ENCODE data around the gene NPIPB2. TPM values are rescaled to one million over a fixed set of nuclear protein-coding genes. Genes with fewer than 3 reads are reported as not detected.

Gene NPIPB2
- total and polyA plus RNA-seq, 2 of the 13 experiments (the other 11 are each of a cell fraction or from before 2014, with no cell fraction given), result 1.8 to 4.1 TPM

DNA sequence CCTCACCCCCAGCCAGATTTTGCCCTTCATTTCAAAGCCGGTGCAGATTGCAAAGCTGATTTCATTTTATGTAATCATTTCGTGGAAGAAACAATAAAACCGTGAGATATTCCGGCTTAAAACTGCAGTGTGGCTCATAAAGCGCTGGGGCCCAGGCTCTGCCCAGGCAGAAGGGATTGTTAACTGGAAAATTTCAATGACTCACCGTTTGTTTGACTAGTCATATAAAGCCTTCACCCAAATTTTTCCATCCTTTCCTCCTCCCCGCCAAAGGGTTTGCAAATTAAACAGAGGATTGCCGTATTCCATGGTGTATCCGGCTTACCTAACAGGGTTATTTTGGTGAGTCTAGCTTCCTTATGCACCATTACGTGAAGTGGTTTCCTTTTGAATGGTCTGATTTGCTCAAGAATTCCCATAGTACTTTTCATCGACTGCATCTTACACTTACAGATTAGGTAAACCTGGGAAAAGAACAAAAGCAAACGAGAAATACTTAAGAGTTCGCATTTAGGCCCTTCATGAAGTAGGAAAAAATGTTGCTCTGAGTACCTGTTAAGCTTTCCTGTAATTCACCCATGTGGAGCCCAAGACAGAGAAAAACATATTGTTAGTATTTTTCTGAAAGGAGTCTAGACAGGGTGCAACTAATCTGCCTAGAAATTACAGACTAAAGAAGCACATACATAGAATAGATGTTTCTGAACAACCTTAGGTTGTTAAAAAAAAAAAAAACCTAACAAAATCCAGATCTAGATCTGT, 25.1 kb downstream of the NPIPB2 start (continued):
- TF ChIP-seq HCFC1 (IDR thresholded peaks at IDR 0.05; ENCODE audit: low read depth, low read length) (no peak), SMAD3 (CRISPR knock-in tag; IDR thresholded peaks at IDR 0.05) (no peak), ZNF773 (CRISPR knock-in tag; IDR thresholded peaks at IDR 0.05; ENCODE audit: borderline replicate concordance) (0 out of 2 replicates have a peak, but pooled peaks have one; percentile 45), GABPB1 (CRISPR knock-in tag; IDR thresholded peaks at IDR 0.05) (no peak), ZNF761 (CRISPR knock-in tag; conservative IDR thresholded peaks at IDR 0.05) (no peak), PAX8 (CRISPR knock-in tag; IDR thresholded peaks at IDR 0.05; ENCODE audit: borderline replicate concordance) (no peak), REPIN1 (CRISPR knock-in tag; IDR thresholded peaks at IDR 0.05; ENCODE audit: borderline replicate concordance, low read depth) (no peak), NRL (CRISPR knock-in tag; IDR thresholded peaks at IDR 0.05; ENCODE audit: borderline replicate concordance) (no peak), PRPF4 (IDR thresholded peaks at IDR 0.05; ENCODE audit: low read depth, low read length, poor library complexity, severe bottlenecking) (no peak), ZNF232 (CRISPR knock-in tag; IDR thresholded peaks at IDR 0.05; ENCODE audit: borderline replicate concordance) (no peak), ZNF550 (CRISPR knock-in tag; IDR thresholded peaks at IDR 0.05; ENCODE audit: borderline replicate concordance) (no peak), ZNF138 (CRISPR knock-in tag; IDR thresholded peaks at IDR 0.05; ENCODE audit: low read depth) (no peak), GTF3A (CRISPR knock-in tag; conservative IDR thresholded peaks at IDR 0.05) (no peak), GATAD2A (CRISPR knock-in tag; IDR thresholded peaks at IDR 0.05) (no peak), ZNF720 (CRISPR knock-in tag; IDR thresholded peaks at IDR 0.05) (no peak), TP53 (CRISPR knock-in tag; conservative IDR thresholded peaks at IDR 0.05) (peak; percentile 24), KDM4B (CRISPR knock-in tag; IDR thresholded peaks at IDR 0.05) (no peak), ZNF264 (CRISPR knock-in tag; IDR thresholded peaks at IDR 0.05) (peak; percentile 76; the same call in 1 of the 2 replicates)
- TF ChIP-seq, protein P1, sequence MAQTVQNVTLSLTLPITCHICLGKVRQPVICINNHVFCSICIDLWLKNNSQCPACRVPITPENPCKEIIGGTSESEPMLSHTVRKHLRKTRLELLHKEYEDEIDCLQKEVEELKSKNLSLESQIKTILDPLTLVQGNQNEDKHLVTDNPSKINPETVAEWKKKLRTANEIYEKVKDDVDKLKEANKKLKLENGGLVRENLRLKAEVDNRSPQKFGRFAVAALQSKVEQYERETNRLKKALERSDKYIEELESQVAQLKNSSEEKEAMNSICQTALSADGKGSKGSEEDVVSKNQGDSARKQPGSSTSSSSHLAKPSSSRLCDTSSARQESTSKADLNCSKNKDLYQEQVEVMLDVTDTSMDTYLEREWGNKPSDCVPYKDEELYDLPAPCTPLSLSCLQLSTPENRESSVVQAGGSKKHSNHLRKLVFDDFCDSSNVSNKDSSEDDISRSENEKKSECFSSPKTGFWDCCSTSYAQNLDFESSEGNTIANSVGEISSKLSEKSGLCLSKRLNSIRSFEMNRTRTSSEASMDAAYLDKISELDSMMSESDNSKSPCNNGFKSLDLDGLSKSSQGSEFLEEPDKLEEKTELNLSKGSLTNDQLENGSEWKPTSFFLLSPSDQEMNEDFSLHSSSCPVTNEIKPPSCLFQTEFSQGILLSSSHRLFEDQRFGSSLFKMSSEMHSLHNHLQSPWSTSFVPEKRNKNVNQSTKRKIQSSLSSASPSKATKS (CRISPR knock-in tag; IDR thresholded peaks at IDR 0.05), result peak; percentile 85; the same call in 1 of the 2 replicates
- TF ChIP-seq, protein P2, sequence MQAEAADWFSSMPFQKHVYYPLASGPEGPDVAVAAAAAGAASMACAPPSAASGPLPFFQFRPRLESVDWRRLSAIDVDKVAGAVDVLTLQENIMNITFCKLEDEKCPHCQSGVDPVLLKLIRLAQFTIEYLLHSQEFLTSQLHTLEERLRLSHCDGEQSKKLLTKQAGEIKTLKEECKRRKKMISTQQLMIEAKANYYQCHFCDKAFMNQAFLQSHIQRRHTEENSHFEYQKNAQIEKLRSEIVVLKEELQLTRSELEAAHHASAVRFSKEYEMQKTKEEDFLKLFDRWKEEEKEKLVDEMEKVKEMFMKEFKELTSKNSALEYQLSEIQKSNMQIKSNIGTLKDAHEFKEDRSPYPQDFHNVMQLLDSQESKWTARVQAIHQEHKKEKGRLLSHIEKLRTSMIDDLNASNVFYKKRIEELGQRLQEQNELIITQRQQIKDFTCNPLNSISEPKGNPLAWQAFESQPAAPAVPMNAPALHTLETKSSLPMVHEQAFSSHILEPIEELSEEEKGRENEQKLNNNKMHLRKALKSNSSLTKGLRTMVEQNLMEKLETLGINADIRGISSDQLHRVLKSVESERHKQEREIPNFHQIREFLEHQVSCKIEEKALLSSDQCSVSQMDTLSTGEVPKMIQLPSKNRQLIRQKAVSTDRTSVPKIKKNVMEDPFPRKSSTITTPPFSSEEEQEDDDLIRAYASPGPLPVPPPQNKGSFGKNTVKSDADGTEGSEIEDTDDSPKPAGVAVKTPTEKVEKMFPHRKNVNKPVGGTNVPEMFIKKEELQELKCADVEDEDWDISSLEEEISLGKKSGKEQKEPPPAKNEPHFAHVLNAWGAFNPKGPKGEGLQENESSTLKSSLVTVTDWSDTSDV (CRISPR knock-in tag; IDR thresholded peaks at IDR 0.05), result no peak
- TF ChIP-seq, protein P3, sequence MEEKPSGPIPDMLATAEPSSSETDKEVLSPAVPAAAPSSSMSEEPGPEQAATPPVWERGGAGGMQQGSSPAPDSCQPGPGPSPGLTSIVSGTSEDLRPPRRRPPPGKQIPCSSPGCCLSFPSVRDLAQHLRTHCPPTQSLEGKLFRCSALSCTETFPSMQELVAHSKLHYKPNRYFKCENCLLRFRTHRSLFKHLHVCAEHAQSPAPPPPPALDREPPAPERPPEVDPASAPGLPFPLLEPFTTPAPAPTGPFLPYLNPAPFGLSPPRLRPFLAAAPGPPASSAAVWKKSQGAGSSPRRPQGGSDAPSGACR (CRISPR knock-in tag; IDR thresholded peaks at IDR 0.05), result no peak
- TF ChIP-seq, protein P4, sequence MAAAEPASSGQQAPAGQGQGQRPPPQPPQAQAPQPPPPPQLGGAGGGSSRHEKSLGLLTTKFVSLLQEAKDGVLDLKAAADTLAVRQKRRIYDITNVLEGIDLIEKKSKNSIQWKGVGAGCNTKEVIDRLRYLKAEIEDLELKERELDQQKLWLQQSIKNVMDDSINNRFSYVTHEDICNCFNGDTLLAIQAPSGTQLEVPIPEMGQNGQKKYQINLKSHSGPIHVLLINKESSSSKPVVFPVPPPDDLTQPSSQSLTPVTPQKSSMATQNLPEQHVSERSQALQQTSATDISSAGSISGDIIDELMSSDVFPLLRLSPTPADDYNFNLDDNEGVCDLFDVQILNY (CRISPR knock-in tag; conservative IDR thresholded peaks at IDR 0.05), result no peak
